Measurements from ENCODE around the gene MYF6.

GRCh38 chr12:80713419-80713818 is 6.0 kb downstream of the MYF6 start:
- no peak for TF ChIP-seq POLR2AphosphoS5 (IDR thresholded peaks at IDR 0.05; ENCODE audit: low read depth, low read length)
- TF ChIP-seq POLR2A (IDR thresholded peaks at IDR 0.05; ENCODE audit: low read depth, low read length): no peak
